ENCODE results near the gene CEL. TPM values are rescaled to one million over a fixed set of nuclear protein-coding genes. Genes with fewer than 3 reads are reported as not detected.

CEL gene
- total and polyA plus RNA-seq, 9 donors, result 1.3 to 13.6 (median 2.8) TPM

GRCh38 chr9:133044661-133045060, 17.1 kb upstream of the CEL start:
- TF ChIP-seq POLR2A (IDR thresholded peaks at IDR 0.05), result no peak
- no peak for TF ChIP-seq EP300 (IDR thresholded peaks at IDR 0.05)
- no peak for TF ChIP-seq CTCF (IDR thresholded peaks at IDR 0.05)
- Histone ChIP-seq H3K4me1 (ENCODE audit: insufficient read depth) (no peaks in the 10 kb centered on the region), H3K4me3 (no peak overlapping the region), H3K27ac (no peak overlapping the region), H3K36me3 (no peaks in the 10 kb centered on the region), H3K27me3 (no peaks in the 10 kb centered on the region), H3K9me3 (no peaks in the 10 kb centered on the region)
- no peak for DNase-seq
- intact Hi-C loops (cut with DNase I), result loop anchor here in 3 of 4 donors (5.0 to 10.0 kb wide), 2 partner anchors 100 to 103 kb away; no protein-coding TSS in a partner anchor
- WGBS, 3 donors, result 87 to 90% (median 89%) methylated on average over 11 of the region's 11 CpGs

- no peaks in the 10 kb centered on the region for H3K27me3 ChIP-seq
- H3K4me3 ChIP-seq, result no peak overlapping the region
- intact Hi-C loops (cut with DNase I), result loop anchor here in 1 of 4 donors (10.0 kb wide), 1 partner anchor 100 kb away; no protein-coding TSS in a partner anchor
- 81 to 88% (median 82%) methylated on average over 15 of the region's 15 CpGs for WGBS, 3 donors
- no peak for DNase-seq
- H3K9me3 ChIP-seq, result no peaks in the 10 kb centered on the region
- TF ChIP-seq POLR2A (IDR thresholded peaks at IDR 0.05) (no peak), EP300 (IDR thresholded peaks at IDR 0.05) (no peak), CTCF (IDR thresholded peaks at IDR 0.05) (no peak)
- no peaks in the 10 kb centered on the region for H3K36me3 ChIP-seq
- H3K27ac ChIP-seq, result no peak overlapping the region
- no peaks in the 10 kb centered on the region for H3K4me1 ChIP-seq (ENCODE audit: insufficient read depth)
These were observed 16.6 kb upstream of the CEL start for GRCh38 chr9:133045132-133045531.

GRCh38 chr9:133046196-133046899, 15.4 kb upstream of the CEL start:
- TF ChIP-seq POLR2A (IDR thresholded peaks at IDR 0.05) (no peak), CTCF (IDR thresholded peaks at IDR 0.05) (no peak), EP300 (IDR thresholded peaks at IDR 0.05) (no peak)
- H3K27ac ChIP-seq, result no peak overlapping the region
- 92 to 98% (median 93%) methylated on average over 9 of the region's 9 CpGs for WGBS, 3 donors
- intact Hi-C loops (cut with DNase I), result loop anchor here in 1 of 4 donors (10.0 kb wide), 1 partner anchor 98 kb away; no protein-coding TSS in a partner anchor
- no peaks in the 10 kb centered on the region for H3K9me3 ChIP-seq
- no peak for DNase-seq
- H3K27me3 ChIP-seq, result no peaks in the 10 kb centered on the region
- no peak overlapping the region for H3K4me3 ChIP-seq
- no peaks in the 10 kb centered on the region for H3K36me3 ChIP-seq
- no peaks in the 10 kb centered on the region for H3K4me1 ChIP-seq (ENCODE audit: insufficient read depth)

- Histone ChIP-seq H3K4me3 (no peak overlapping the region), H3K27ac (no peak overlapping the region), H3K4me1 (ENCODE audit: insufficient read depth) (peaks cover 1% of the 10 kb centered on the region), H3K27me3 (no peaks in the 10 kb centered on the region), H3K36me3 (no peaks in the 10 kb centered on the region), H3K9me3 (no peaks in the 10 kb centered on the region)
- no peak for DNase-seq
- 85 to 88% (median 88%) methylated on average over 7 of the region's 7 CpGs for WGBS, 3 donors
- intact Hi-C loops (cut with DNase I), result loop anchor here in 1 of 4 donors (10.0 kb wide), 1 partner anchor 98 kb away; no protein-coding TSS in a partner anchor
- TF ChIP-seq POLR2A (IDR thresholded peaks at IDR 0.05) (no peak), EP300 (IDR thresholded peaks at IDR 0.05) (no peak), CTCF (IDR thresholded peaks at IDR 0.05) (no peak)
These were observed 14.9 kb upstream of the CEL start for GRCh38 chr9:133046900-133047295.
